MM.1S (cell line): ENCODE results near the gene SIGLEC11.
"Not testable (repeated sequence)": the region's sequence is repeated elsewhere in the genome, so short reads cannot be mapped to it uniquely, and the experiment has no call there.

Source experiments
- DNase-seq: peaks from one replicate; pipeline ENCODE4 v3.0.0-alpha.2; 2015
- H2AFZ ChIP-seq: fragments of 300-600 bp; sonication (generic); 2 replicates; pipeline ENCODE4 v1.6.0; 2016; ENCODE audit warnings: antibody characterized with exemption, low read length
- H3F3A ChIP-seq: fragments of 300-600 bp; sonication (generic); 2 replicates; pipeline ENCODE4 v1.6.1; 2016; ENCODE audit warnings: mild to moderate bottlenecking, antibody characterized with exemption, low read length, moderate library complexity, mixed read lengths; ENCODE audit not compliant: insufficient read depth
- H3K27ac ChIP-seq: fragments of 300-600 bp; sonication (generic); 2 replicates; pipeline ENCODE4 v1.5.1; 2016; ENCODE audit warnings: mild to moderate bottlenecking, low read length
- H3K27me3 ChIP-seq: fragments of 300-600 bp; sonication (generic); replicated peaks from 2 replicates; pipeline ENCODE4 v1.6.0; 2016; ENCODE audit warnings: low read length; ENCODE audit not compliant: insufficient read depth
- H3K36me3 ChIP-seq: fragments of 300-600 bp; sonication (generic); replicated peaks from 2 replicates; pipeline ENCODE4 v1.6.1; 2016; ENCODE audit warnings: mild to moderate bottlenecking, low read length, mixed read lengths; ENCODE audit not compliant: insufficient read depth
- H3K4me1 ChIP-seq: fragments of 300-600 bp; sonication (generic); 2 replicates; pipeline ENCODE4 v1.6.1; 2016; ENCODE audit warnings: low read length, mixed read lengths
- H3K4me2 ChIP-seq: fragments of 300-600 bp; sonication (generic); 2 replicates; pipeline ENCODE4 v1.6.0; 2016; ENCODE audit warnings: low read depth, low read length
- H3K4me3 ChIP-seq: fragments of 300-600 bp; sonication (generic); 2 replicates; pipeline ENCODE4 v1.5.1; 2016; ENCODE audit warnings: low read length, mixed read lengths
- H3K79me2 ChIP-seq: fragments of 300-600 bp; sonication (generic); 2 replicates; pipeline ENCODE4 v1.6.1; 2016; ENCODE audit warnings: mixed run types, low read length, mixed read lengths
- H3K9ac ChIP-seq: fragments of 300-600 bp; sonication (generic); 2 replicates; pipeline ENCODE4 v1.6.1; 2016; ENCODE audit warnings: low read length, mixed read lengths
- H3K9me2 ChIP-seq: fragments of 300-600 bp; sonication (generic); replicated peaks from 2 replicates; pipeline ENCODE4 v1.6.1; 2016; ENCODE audit warnings: mild to moderate bottlenecking, low read length, mixed read lengths; ENCODE audit not compliant: insufficient read depth
- H3K9me3 ChIP-seq: fragments of 300-600 bp; sonication (generic); replicated peaks from 2 replicates; pipeline ENCODE4 v1.6.1; 2016; ENCODE audit warnings: mild to moderate bottlenecking, low read length, mixed read lengths; ENCODE audit not compliant: insufficient read depth
- H4K20me1 ChIP-seq: fragments of 300-600 bp; sonication (generic); 2 replicates; pipeline ENCODE4 v1.6.1; 2016; ENCODE audit warnings: mild to moderate bottlenecking, low read length, moderate library complexity, mixed read lengths; ENCODE audit not compliant: insufficient read depth
- CTCF ChIP-seq: fragments of 300-600 bp; sonication (generic); IDR thresholded peaks from 2 replicates; pipeline ENCODE4 v1.5.1; 2016; ENCODE audit warnings: antibody characterized with exemption, low read length, mixed read lengths
- EZH2 ChIP-seq: fragments of 300-600 bp; sonication (generic); optimal IDR thresholded peaks from 2 replicates; pipeline ENCODE3; 2017; ENCODE audit warnings: low read depth, mild to moderate bottlenecking, antibody characterized with exemption, low read length, mixed read lengths
- EZH2phosphoT487 ChIP-seq: fragments of 300-600 bp; sonication (generic); IDR thresholded peaks from 2 replicates; pipeline ENCODE4 v1.6.1; 2018; ENCODE audit warnings: antibody characterized with exemption, low read length

Gene SIGLEC11

GRCh38 chr19:49960980-49961379, at the start of gene SIGLEC11:
TSS of gene SIGLEC11 (minus strand) at chr19:49961172. CDS start at chr19:49961081, 91 bp downstream.
- H4K20me1 ChIP-seq, H3F3A ChIP-seq, H3K4me2 ChIP-seq, H2AFZ ChIP-seq, H3K9ac ChIP-seq, H3K27ac ChIP-seq, DNase-seq, H3K79me2 ChIP-seq, H3K4me1 ChIP-seq, H3K9me3 ChIP-seq, H3K9me2 ChIP-seq, H3K27me3 ChIP-seq, H3K4me3 ChIP-seq, H3K36me3 ChIP-seq: not testable (repeated sequence)

GRCh38 chr19:50008532-50008931, 47.6 kb upstream of the SIGLEC11 start:
- Histone ChIP-seq H3F3A (no peaks in the 10 kb centered on the region), H3K9me2 (no peaks in the 10 kb centered on the region), H4K20me1 (no peaks in the 10 kb centered on the region), H3K4me3 (no peak overlapping the region), H3K27me3 (no peaks in the 10 kb centered on the region), H3K9me3 (no peaks in the 10 kb centered on the region), H3K4me2 (no peak overlapping the region), H2AFZ (no peak overlapping the region), H3K27ac (no peak overlapping the region), H3K36me3 (0 out of 2 replicates have a peak, but pooled peaks cover 3% of the 10 kb centered on the region), H3K9ac (no peak overlapping the region), H3K4me1 (peaks cover 17% of the 10 kb centered on the region), H3K79me2 (no peaks in the 10 kb centered on the region)
- TF ChIP-seq CTCF (no peak), EZH2phosphoT487 (no peak), EZH2 (no peak)
- no peak for DNase-seq

GRCh38 chr19:50007947-50008346, 47.0 kb upstream of the SIGLEC11 start:
- no peak overlapping the region for H3K4me2 ChIP-seq
- 0 out of 2 replicates have a peak, but pooled peaks cover 3% of the 10 kb centered on the region for H3K36me3 ChIP-seq
- no peaks in the 10 kb centered on the region for H3K79me2 ChIP-seq
- H3K27me3 ChIP-seq, result no peaks in the 10 kb centered on the region
- H3K9me2 ChIP-seq, result no peaks in the 10 kb centered on the region
- no peak for TF ChIP-seq EZH2
- no peak for TF ChIP-seq CTCF
- no peak for TF ChIP-seq EZH2phosphoT487
- peaks cover 20% of the 10 kb centered on the region for H3K4me1 ChIP-seq
- H3K4me3 ChIP-seq, result no peak overlapping the region
- no peaks in the 10 kb centered on the region for H3F3A ChIP-seq
- no peaks in the 10 kb centered on the region for H4K20me1 ChIP-seq
- no peak overlapping the region for H2AFZ ChIP-seq
- H3K9ac ChIP-seq, result no peak overlapping the region
- no peak overlapping the region for H3K27ac ChIP-seq
- no peaks in the 10 kb centered on the region for H3K9me3 ChIP-seq
- no peak for DNase-seq

GRCh38 chr19:50007170-50007569, 46.2 kb upstream of the SIGLEC11 start:
- Histone ChIP-seq H2AFZ (no peak overlapping the region), H3K4me3 (no peak overlapping the region), H3K27me3 (no peaks in the 10 kb centered on the region), H3K9ac (no peak overlapping the region), H3K9me3 (no peaks in the 10 kb centered on the region), H4K20me1 (no peaks in the 10 kb centered on the region), H3F3A (no peaks in the 10 kb centered on the region), H3K9me2 (no peaks in the 10 kb centered on the region), H3K4me2 (no peak overlapping the region), H3K36me3 (0 out of 2 replicates have a peak, but pooled peaks cover 3% of the 10 kb centered on the region), H3K4me1 (peaks cover 20% of the 10 kb centered on the region), H3K27ac (no peak overlapping the region), H3K79me2 (peaks cover 2% of the 10 kb centered on the region; the same call in 1 of the 2 replicates)
- no peak for TF ChIP-seq CTCF
- no peak for TF ChIP-seq EZH2phosphoT487
- no peak for TF ChIP-seq EZH2
- DNase-seq, result no peak
